Right cardiac atrium (tissue), 5 donors: ENCODE results near the gene FABP2. TPM values are rescaled to one million over a fixed set of nuclear protein-coding genes. Genes with fewer than 3 reads are reported as not detected.

Experiments used
- polyA plus RNA-seq: library from polyadenylated mRNA; stranded (reverse); fragments of 200-250 nt; gene quantifications from one replicate; pipeline ENCODE4 v1.2.3, GENCODE V29; 2013
- total RNA-seq, 4 donors: library from RNA; stranded (reverse); fragmentation: NEBNext Ultra II Directional; extraction: Animal tissue kit (Norgen Biotek cat#: 25700); gene quantifications; one replicate each; pipeline ENCODE4 v1.2.1, GENCODE V29; 2021
- donor health status: healthy with polysubstance abuse.
- donor health status: DM: no; HTN: yes; CAD: no.
- donor health status: DM: no; HTN: no; CAD: no.
- donor health status: DM: no; HTN: yes; CAD: no; lungs with severe emphysema.
- donor health status: DM: yes; HTN: yes; CAD: no.

Gene FABP2
- total and polyA plus RNA-seq, 5 donors: 0.63 TPM; not detected in 4

Other genes starting within 250 kb of the FABP2 start
- 100 to 1,000 TPM; 506 to 683 (median 614) TPM for gene MYOZ2, start 186.3 kb downstream of the FABP2 start, total RNA-seq
- 709 TPM for gene MYOZ2, start 186.3 kb downstream of the FABP2 start, polyA plus RNA-seq
- 10 to 100 TPM; 47.7 to 62.4 (median 50.9) TPM for gene USP53, start 109.4 kb downstream of the FABP2 start, total RNA-seq
- 26.5 TPM for gene USP53, start 109.4 kb downstream of the FABP2 start, polyA plus RNA-seq